ENCODE measurements around the gene TOR2A. TPM values are rescaled to one million over a fixed set of nuclear protein-coding genes. Genes with fewer than 3 reads are reported as not detected.

The TOR2A gene
- total RNA-seq, 1 experiment from 2014 or later = 5.8 TPM

- H3K36me3 ChIP-seq = no peaks in the 10 kb centered on the region
- H3K27ac ChIP-seq = no peak overlapping the region
- no peak for DNase-seq
- no peaks in the 10 kb centered on the region for H3K27me3 ChIP-seq
- no peak overlapping the region for H3K4me3 ChIP-seq
- peaks cover 23% of the 10 kb centered on the region for H3K4me1 ChIP-seq
- no peaks in the 10 kb centered on the region for H3K9me3 ChIP-seq (replicated peaks)
Measured at GRCh38 chr9:127772603-127773002, 37.5 kb upstream of the TOR2A start.

GRCh38 chr9:127771570-127772189 is 36.6 kb upstream of the TOR2A start:
- no peaks in the 10 kb centered on the region for H3K9me3 ChIP-seq (replicated peaks)
- H3K27me3 ChIP-seq = no peaks in the 10 kb centered on the region
- H3K36me3 ChIP-seq = no peaks in the 10 kb centered on the region
- H3K4me3 ChIP-seq = peak overlapping the region; percentile 59
- no peak overlapping the region for H3K27ac ChIP-seq
- peaks cover 30% of the 10 kb centered on the region for H3K4me1 ChIP-seq
- DNase-seq = no peak

GRCh38 chr9:127770905-127771569 is 35.9 kb upstream of the TOR2A start:
- H3K4me3 ChIP-seq = peak overlapping the region; percentile 59
- H3K9me3 ChIP-seq (replicated peaks) = no peaks in the 10 kb centered on the region
- no peaks in the 10 kb centered on the region for H3K27me3 ChIP-seq
- peaks cover 25% of the 10 kb centered on the region for H3K4me1 ChIP-seq
- DNase-seq = peak; percentile 99 to 100
- no peaks in the 10 kb centered on the region for H3K36me3 ChIP-seq
- H3K27ac ChIP-seq = no peak overlapping the region

- no peaks in the 10 kb centered on the region for H3K36me3 ChIP-seq
- H3K4me3 ChIP-seq = peak overlapping the region; percentile 59
- H3K27me3 ChIP-seq = no peaks in the 10 kb centered on the region
- peaks cover 23% of the 10 kb centered on the region for H3K4me1 ChIP-seq
- H3K9me3 ChIP-seq (replicated peaks) = no peaks in the 10 kb centered on the region
- no peak for DNase-seq
- no peak overlapping the region for H3K27ac ChIP-seq
Measured at GRCh38 chr9:127770583-127770904, 35.5 kb upstream of the TOR2A start.

- Histone ChIP-seq H3K4me1 (peaks cover 23% of the 10 kb centered on the region), H3K9me3 (replicated peaks) (no peaks in the 10 kb centered on the region), H3K27ac (no peak overlapping the region), H3K27me3 (no peaks in the 10 kb centered on the region), H3K4me3 (no peak overlapping the region), H3K36me3 (no peaks in the 10 kb centered on the region)
- no peak for DNase-seq
Measured at GRCh38 chr9:127769929-127770582, 35.0 kb upstream of the TOR2A start.

- DNase-seq = no peak
- Histone ChIP-seq H3K4me3 (no peak overlapping the region), H3K36me3 (no peaks in the 10 kb centered on the region), H3K27me3 (no peaks in the 10 kb centered on the region), H3K9me3 (replicated peaks) (no peaks in the 10 kb centered on the region), H3K4me1 (peaks cover 23% of the 10 kb centered on the region), H3K27ac (no peak overlapping the region)
Measured at GRCh38 chr9:127769101-127769500, 34.0 kb upstream of the TOR2A start.

GRCh38 chr9:127768698-127769097 is 33.6 kb upstream of the TOR2A start:
- Histone ChIP-seq H3K27me3 (no peaks in the 10 kb centered on the region), H3K36me3 (no peaks in the 10 kb centered on the region), H3K4me3 (no peak overlapping the region), H3K9me3 (replicated peaks) (no peaks in the 10 kb centered on the region), H3K4me1 (peaks cover 23% of the 10 kb centered on the region), H3K27ac (peak overlapping the region; percentile 31; the same call in 1 of the 2 replicates)
- DNase-seq = no peak

GRCh38 chr9:127767909-127768331 is 32.8 kb upstream of the TOR2A start:
- Histone ChIP-seq H3K27ac (peak overlapping the region; percentile 31), H3K27me3 (peaks cover 3% of the 10 kb centered on the region; the same call in 1 of the 2 replicates), H3K9me3 (replicated peaks) (no peaks in the 10 kb centered on the region), H3K4me1 (peaks cover 23% of the 10 kb centered on the region), H3K4me3 (no peak overlapping the region), H3K36me3 (no peaks in the 10 kb centered on the region)
- DNase-seq = peak; percentile 56 to 72

GRCh38 chr9:127767410-127767809 is 32.3 kb upstream of the TOR2A start:
- Histone ChIP-seq H3K4me1 (peaks cover 23% of the 10 kb centered on the region), H3K36me3 (no peaks in the 10 kb centered on the region), H3K27me3 (peaks cover 3% of the 10 kb centered on the region; the same call in 1 of the 2 replicates), H3K4me3 (no peak overlapping the region), H3K9me3 (replicated peaks) (no peaks in the 10 kb centered on the region), H3K27ac (peak overlapping the region; percentile 31; the same call in 1 of the 2 replicates)
- DNase-seq = no peak

GRCh38 chr9:127765418-127765817 is 30.3 kb upstream of the TOR2A start:
- Histone ChIP-seq H3K27ac (no peak overlapping the region), H3K4me3 (no peak overlapping the region), H3K4me1 (peaks cover 19% of the 10 kb centered on the region), H3K27me3 (peaks cover 3% of the 10 kb centered on the region; the same call in 1 of the 2 replicates), H3K36me3 (no peaks in the 10 kb centered on the region), H3K9me3 (replicated peaks) (no peaks in the 10 kb centered on the region)
- no peak for DNase-seq

GRCh38 chr9:127763918-127764384 is 28.9 kb upstream of the TOR2A start:
- peak in 1 of 2 experiments; percentile 68 for DNase-seq

GRCh38 chr9:127762111-127762676 is 27.1 kb upstream of the TOR2A start:
- Histone ChIP-seq H3K4me1 (peaks cover 3% of the 10 kb centered on the region), H3K9me3 (replicated peaks) (no peaks in the 10 kb centered on the region), H3K4me3 (no peak overlapping the region), H3K27ac (no peak overlapping the region), H3K36me3 (no peaks in the 10 kb centered on the region), H3K27me3 (peaks cover 3% of the 10 kb centered on the region; the same call in 1 of the 2 replicates)
- no peak for DNase-seq

More at GRCh38 chr9:127763918-127764384, 28.9 kb upstream of the TOR2A start:
- Histone ChIP-seq H3K9me3 (replicated peaks) (no peaks in the 10 kb centered on the region), H3K4me1 (peaks cover 16% of the 10 kb centered on the region), H3K27me3 (peaks cover 3% of the 10 kb centered on the region; the same call in 1 of the 2 replicates), H3K27ac (no peak overlapping the region), H3K36me3 (no peaks in the 10 kb centered on the region), H3K4me3 (no peak overlapping the region)

- Histone ChIP-seq H3K36me3 (no peaks in the 10 kb centered on the region), H3K4me3 (no peak overlapping the region), H3K9me3 (replicated peaks) (no peaks in the 10 kb centered on the region), H3K27me3 (peaks cover 3% of the 10 kb centered on the region; the same call in 1 of the 2 replicates), H3K27ac (no peak overlapping the region), H3K4me1 (no peaks in the 10 kb centered on the region)
- no peak for DNase-seq
Measured at GRCh38 chr9:127761491-127761956, 26.4 kb upstream of the TOR2A start.

- no peaks in the 10 kb centered on the region for H3K9me3 ChIP-seq (replicated peaks)
- DNase-seq = no peak
- H3K36me3 ChIP-seq = no peaks in the 10 kb centered on the region
- no peak overlapping the region for H3K27ac ChIP-seq
- H3K4me1 ChIP-seq = no peaks in the 10 kb centered on the region
- peaks cover 3% of the 10 kb centered on the region; the same call in 1 of the 2 replicates for H3K27me3 ChIP-seq
- H3K4me3 ChIP-seq = no peak overlapping the region
Measured at GRCh38 chr9:127761061-127761460, 26.0 kb upstream of the TOR2A start.

GRCh38 chr9:127758843-127759242 is 23.7 kb upstream of the TOR2A start:
- Histone ChIP-seq H3K27me3 (peaks cover 17% of the 10 kb centered on the region), H3K4me3 (no peak overlapping the region), H3K36me3 (no peaks in the 10 kb centered on the region), H3K4me1 (no peaks in the 10 kb centered on the region), H3K9me3 (replicated peaks) (no peaks in the 10 kb centered on the region), H3K27ac (no peak overlapping the region)
- DNase-seq = no peak

All from SJCRH30 (cell line).